GM23338 (cell line): ENCODE results near the gene PPP6R3. TPM values are rescaled to one million over a fixed set of nuclear protein-coding genes. Genes with fewer than 3 reads are reported as not detected.
A peak's percentile ranks its signal among the peaks of the same experiment; 100 is the strongest.

Experiments
- ATAC-seq: fragments of 200-7000 bp; cut with Tn5 transposase; 3 replicates; pipeline ENCODE4 v1.9.1; 2020
- DNase-seq: peaks from one replicate; pipeline ENCODE4 v3.0.0-alpha.2; 2015; ENCODE audit warnings: low spot score
- H2AFZ ChIP-seq: fragments of 200-600 bp; sonication (generic); 2 replicates; pipeline ENCODE4 v1.8.0; 2016; ENCODE audit warnings: antibody characterized with exemption, mild to moderate bottlenecking, moderate library complexity
- H3F3A ChIP-seq: fragments of 200-600 bp; sonication (generic); replicated peaks from 2 replicates; pipeline ENCODE4 v1.8.0; 2017; ENCODE audit warnings: antibody characterized with exemption, mixed run types, low read depth
- H3K27ac ChIP-seq: fragments of 200-600 bp; sonication (generic); 2 replicates; pipeline ENCODE4 v1.6.1; 2016; ENCODE audit warnings: low read depth
- H3K27me3 ChIP-seq: fragments of 200-600 bp; sonication (generic); 2 replicates; pipeline ENCODE4 v1.8.0; 2016; ENCODE audit warnings: mild to moderate bottlenecking, mixed run types, moderate library complexity; ENCODE audit not compliant: insufficient read depth
- H3K36me3 ChIP-seq: fragments of 200-600 bp; sonication (generic); 2 replicates; pipeline ENCODE4 v1.8.0; 2016; ENCODE audit warnings: mild to moderate bottlenecking; ENCODE audit not compliant: insufficient read depth
- H3K4me1 ChIP-seq: fragments of 200-600 bp; sonication (generic); 2 replicates; pipeline ENCODE4 v1.8.0; 2016; ENCODE audit warnings: mild to moderate bottlenecking, moderate library complexity; ENCODE audit not compliant: insufficient read depth
- H3K4me2 ChIP-seq: fragments of 200-600 bp; sonication (generic); 2 replicates; pipeline ENCODE4 v1.7.1; 2017; ENCODE audit warnings: mixed run types
- H3K4me3 ChIP-seq: fragments of 200-600 bp; sonication (generic); 2 replicates; pipeline ENCODE4 v1.6.1; 2016; ENCODE audit warnings: mixed run types
- H3K79me2 ChIP-seq: fragments of 200-600 bp; sonication (generic); replicated peaks from 2 replicates; pipeline ENCODE4 v1.8.0; 2017; ENCODE audit warnings: mild to moderate bottlenecking; ENCODE audit not compliant: insufficient read depth
- H3K9me2 ChIP-seq: fragments of 200-600 bp; sonication (generic); 2 replicates; pipeline ENCODE4 v1.8.0; 2017; ENCODE audit not compliant: insufficient read depth
- H4K20me1 ChIP-seq: fragments of 200-600 bp; sonication (generic); replicated peaks from 2 replicates; pipeline ENCODE4 v1.8.0; 2017; ENCODE audit warnings: mild to moderate bottlenecking; ENCODE audit not compliant: insufficient read depth
- H3K27ac Mint-ChIP-seq: 2 replicates; pipeline ENCODE4 v1.8.0; 2020; ENCODE audit warnings: inconsistent platforms, mild to moderate bottlenecking, moderate library complexity, mixed read lengths
- H3K27me3 Mint-ChIP-seq: 3 replicates; pipeline ENCODE4 v1.8.0; 2022; ENCODE audit warnings: low read depth, mild to moderate bottlenecking, moderate library complexity, mixed read lengths, inconsistent platforms; ENCODE audit not compliant: insufficient read depth, poor library complexity
- H3K36me3 Mint-ChIP-seq: 3 replicates; pipeline ENCODE4 v1.8.0; 2021; ENCODE audit warnings: low read depth, mild to moderate bottlenecking, inconsistent platforms, moderate library complexity, mixed read lengths
- H3K4me1 Mint-ChIP-seq: 3 replicates; pipeline ENCODE4 v1.8.0; 2020; ENCODE audit warnings: mild to moderate bottlenecking, inconsistent platforms, mixed read lengths
- H3K4me3 Mint-ChIP-seq: 3 replicates; pipeline ENCODE4 v1.8.0; 2021; ENCODE audit warnings: moderate library complexity, mild to moderate bottlenecking, inconsistent platforms, mixed read lengths
- H3K9me3 Mint-ChIP-seq: 3 replicates; pipeline ENCODE4 v1.8.0; 2020; ENCODE audit warnings: moderate library complexity, mild to moderate bottlenecking, inconsistent platforms, mixed read lengths
- EZH2phosphoT487 ChIP-seq: fragments of 200-600 bp; sonication (generic); IDR thresholded peaks from one replicate; pipeline ENCODE4 v1.8.1; 2018; ENCODE audit warnings: antibody characterized with exemption; ENCODE audit not compliant: unreplicated experiment
- NANOG ChIP-seq: IDR thresholded peaks from 2 replicates; pipeline ENCODE4 v1.6.1; 2016; ENCODE audit warnings: antibody characterized with exemption, borderline replicate concordance
- polyA plus RNA-seq: library from polyadenylated mRNA; unstranded; fragments of >200 nt; fragmentation: Nextera tagmentation; extraction: Ambion mirVana; gene quantifications from 2 replicates; pipeline ENCODE4 v1.2.1, GENCODE V29; 2016
- total RNA-seq: library from RNA; depleted of rRNA; stranded (reverse); fragments of >200 nt; shearing (Covaris generic); gene quantifications from 2 replicates; pipeline ENCODE4 v1.2.3, GENCODE V29; 2014
- TF ChIP-seq, protein P1 (sequence below): fragments of 250-450 bp; sonication (Bioruptor Pico); IDR thresholded peaks from 2 replicates; pipeline ENCODE4 v1.5.0; 2020; ENCODE audit warnings: mild to moderate bottlenecking, moderate library complexity
- TF ChIP-seq, protein P2 (sequence below): IDR thresholded peaks from 2 replicates; pipeline ENCODE4 v1.6.1; 2016; ENCODE audit warnings: antibody characterized with exemption

The PPP6R3 gene
- total and polyA plus RNA-seq, 2 experiments from 2014 or later = 170 to 268 TPM

DNA sequence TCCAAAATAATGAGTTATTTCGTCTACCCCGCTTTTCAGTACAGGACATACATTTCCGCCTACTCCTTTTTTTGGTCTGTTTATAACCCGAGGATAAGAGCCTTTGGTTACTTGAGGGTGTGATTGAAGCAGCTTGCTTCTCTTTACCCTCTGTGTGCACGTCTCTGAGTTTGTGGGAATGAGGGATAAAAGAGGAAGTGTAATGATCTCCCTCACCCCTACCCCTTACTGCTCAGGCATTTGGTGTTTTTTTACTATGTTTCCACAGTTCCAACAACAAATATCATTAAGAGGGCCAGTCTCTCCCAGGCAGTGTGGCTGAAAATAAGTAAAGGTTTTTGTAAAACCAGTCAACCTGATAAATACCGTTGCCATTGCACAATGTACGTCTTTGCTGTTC, 140.6 kb downstream of the PPP6R3 start (continued):
- TF ChIP-seq, protein P1, sequence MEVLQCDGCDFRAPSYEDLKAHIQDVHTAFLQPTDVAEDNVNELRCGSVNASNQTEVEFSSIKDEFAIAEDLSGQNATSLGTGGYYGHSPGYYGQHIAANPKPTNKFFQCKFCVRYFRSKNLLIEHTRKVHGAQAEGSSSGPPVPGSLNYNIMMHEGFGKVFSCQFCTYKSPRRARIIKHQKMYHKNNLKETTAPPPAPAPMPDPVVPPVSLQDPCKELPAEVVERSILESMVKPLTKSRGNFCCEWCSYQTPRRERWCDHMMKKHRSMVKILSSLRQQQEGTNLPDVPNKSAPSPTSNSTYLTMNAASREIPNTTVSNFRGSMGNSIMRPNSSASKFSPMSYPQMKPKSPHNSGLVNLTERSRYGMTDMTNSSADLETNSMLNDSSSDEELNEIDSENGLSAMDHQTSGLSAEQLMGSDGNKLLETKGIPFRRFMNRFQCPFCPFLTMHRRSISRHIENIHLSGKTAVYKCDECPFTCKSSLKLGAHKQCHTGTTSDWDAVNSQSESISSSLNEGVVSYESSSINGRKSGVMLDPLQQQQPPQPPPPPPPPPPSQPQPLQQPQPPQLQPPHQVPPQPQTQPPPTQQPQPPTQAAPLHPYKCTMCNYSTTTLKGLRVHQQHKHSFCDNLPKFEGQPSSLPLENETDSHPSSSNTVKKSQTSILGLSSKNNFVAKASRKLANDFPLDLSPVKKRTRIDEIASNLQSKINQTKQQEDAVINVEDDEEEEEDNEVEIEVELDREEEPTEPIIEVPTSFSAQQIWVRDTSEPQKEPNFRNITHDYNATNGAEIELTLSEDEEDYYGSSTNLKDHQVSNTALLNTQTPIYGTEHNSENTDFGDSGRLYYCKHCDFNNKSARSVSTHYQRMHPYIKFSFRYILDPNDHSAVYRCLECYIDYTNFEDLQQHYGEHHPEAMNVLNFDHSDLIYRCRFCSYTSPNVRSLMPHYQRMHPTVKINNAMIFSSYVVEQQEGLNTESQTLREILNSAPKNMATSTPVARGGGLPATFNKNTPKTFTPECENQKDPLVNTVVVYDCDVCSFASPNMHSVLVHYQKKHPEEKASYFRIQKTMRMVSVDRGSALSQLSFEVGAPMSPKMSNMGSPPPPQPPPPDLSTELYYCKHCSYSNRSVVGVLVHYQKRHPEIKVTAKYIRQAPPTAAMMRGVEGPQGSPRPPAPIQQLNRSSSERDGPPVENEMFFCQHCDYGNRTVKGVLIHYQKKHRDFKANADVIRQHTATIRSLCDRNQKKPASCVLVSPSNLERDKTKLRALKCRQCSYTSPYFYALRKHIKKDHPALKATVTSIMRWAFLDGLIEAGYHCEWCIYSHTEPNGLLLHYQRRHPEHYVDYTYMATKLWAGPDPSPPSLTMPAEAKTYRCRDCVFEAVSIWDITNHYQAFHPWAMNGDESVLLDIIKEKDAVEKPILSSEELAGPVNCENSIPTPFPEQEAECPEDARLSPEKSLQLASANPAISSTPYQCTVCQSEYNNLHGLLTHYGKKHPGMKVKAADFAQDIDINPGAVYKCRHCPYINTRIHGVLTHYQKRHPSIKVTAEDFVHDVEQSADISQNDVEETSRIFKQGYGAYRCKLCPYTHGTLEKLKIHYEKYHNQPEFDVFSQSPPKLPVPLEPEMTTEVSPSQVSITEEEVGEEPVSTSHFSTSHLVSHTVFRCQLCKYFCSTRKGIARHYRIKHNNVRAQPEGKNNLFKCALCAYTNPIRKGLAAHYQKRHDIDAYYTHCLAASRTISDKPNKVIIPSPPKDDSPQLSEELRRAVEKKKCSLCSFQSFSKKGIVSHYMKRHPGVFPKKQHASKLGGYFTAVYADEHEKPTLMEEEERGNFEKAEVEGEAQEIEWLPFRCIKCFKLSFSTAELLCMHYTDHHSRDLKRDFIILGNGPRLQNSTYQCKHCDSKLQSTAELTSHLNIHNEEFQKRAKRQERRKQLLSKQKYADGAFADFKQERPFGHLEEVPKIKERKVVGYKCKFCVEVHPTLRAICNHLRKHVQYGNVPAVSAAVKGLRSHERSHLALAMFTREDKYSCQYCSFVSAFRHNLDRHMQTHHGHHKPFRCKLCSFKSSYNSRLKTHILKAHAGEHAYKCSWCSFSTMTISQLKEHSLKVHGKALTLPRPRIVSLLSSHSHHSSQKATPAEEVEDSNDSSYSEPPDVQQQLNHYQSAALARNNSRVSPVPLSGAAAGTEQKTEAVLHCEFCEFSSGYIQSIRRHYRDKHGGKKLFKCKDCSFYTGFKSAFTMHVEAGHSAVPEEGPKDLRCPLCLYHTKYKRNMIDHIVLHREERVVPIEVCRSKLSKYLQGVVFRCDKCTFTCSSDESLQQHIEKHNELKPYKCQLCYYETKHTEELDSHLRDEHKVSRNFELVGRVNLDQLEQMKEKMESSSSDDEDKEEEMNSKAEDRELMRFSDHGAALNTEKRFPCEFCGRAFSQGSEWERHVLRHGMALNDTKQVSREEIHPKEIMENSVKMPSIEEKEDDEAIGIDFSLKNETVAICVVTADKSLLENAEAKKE = no peak
- TF ChIP-seq EZH2phosphoT487 = no peak

DNA sequence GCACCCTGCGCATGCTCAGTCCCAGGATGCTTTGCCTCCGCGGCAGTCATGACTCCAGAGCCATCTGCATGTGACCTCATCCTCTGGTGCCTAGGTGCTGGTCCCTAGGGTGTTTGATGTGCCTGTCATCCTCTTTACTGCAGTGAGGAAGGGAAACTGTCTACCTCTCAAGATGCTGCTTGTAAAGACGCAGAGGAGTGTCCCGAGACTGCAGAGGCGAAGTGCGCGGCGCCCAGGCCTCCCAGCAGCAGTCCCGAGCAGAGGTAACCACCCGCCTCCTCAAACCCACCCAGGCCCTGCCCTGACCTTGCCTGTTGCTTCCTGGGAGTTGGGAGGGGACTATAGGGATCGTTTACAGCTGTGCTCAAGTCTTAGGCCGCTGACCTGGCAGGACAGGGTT, 149.2 kb downstream of the PPP6R3 start:
- H3K9me3 Mint-ChIP-seq = no peaks in the 10 kb centered on the region
- H2AFZ ChIP-seq = no peak overlapping the region
- H3K27me3 Mint-ChIP-seq = no peaks in the 10 kb centered on the region
- peaks cover 3% of the 10 kb centered on the region for H4K20me1 ChIP-seq
- TF ChIP-seq, protein P2, sequence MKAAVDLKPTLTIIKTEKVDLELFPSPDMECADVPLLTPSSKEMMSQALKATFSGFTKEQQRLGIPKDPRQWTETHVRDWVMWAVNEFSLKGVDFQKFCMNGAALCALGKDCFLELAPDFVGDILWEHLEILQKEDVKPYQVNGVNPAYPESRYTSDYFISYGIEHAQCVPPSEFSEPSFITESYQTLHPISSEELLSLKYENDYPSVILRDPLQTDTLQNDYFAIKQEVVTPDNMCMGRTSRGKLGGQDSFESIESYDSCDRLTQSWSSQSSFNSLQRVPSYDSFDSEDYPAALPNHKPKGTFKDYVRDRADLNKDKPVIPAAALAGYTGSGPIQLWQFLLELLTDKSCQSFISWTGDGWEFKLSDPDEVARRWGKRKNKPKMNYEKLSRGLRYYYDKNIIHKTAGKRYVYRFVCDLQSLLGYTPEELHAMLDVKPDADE = no peak
- TF ChIP-seq NANOG = no peak
- H3K4me3 Mint-ChIP-seq = no peak overlapping the region
- peak; percentile 29 for ATAC-seq
- H3K27me3 ChIP-seq = no peaks in the 10 kb centered on the region
- peaks cover 91% of the 10 kb centered on the region for H3K36me3 Mint-ChIP-seq
- H3K4me2 ChIP-seq = no peak overlapping the region
- peak; percentile 4 for DNase-seq
- H3K27ac Mint-ChIP-seq = peak overlapping the region; percentile 69; the same call in 1 of the 2 replicates
- H3K79me2 ChIP-seq = 0 out of 2 replicates have a peak, but pooled peaks cover 3% of the 10 kb centered on the region
- no peaks in the 10 kb centered on the region for H3K9me2 ChIP-seq
- no peak overlapping the region for H3K4me3 ChIP-seq
- peaks cover 5% of the 10 kb centered on the region; the same call in 1 of the 2 replicates for H3F3A ChIP-seq
- H3K4me1 ChIP-seq = no peaks in the 10 kb centered on the region
- peaks cover 38% of the 10 kb centered on the region for H3K36me3 ChIP-seq
- H3K4me1 Mint-ChIP-seq = peaks cover 4% of the 10 kb centered on the region; the same call in 2 of the 3 replicates
- H3K27ac ChIP-seq = peak overlapping the region; percentile 22; the same call in 1 of the 2 replicates
